OCI-LY3 (cell line): ENCODE results near the gene TMEM120A.

Experiments used
- H2AFZ ChIP-seq: fragments of 200-600, 300-600 bp; shearing (Covaris generic); 2 replicates; pipeline ENCODE4 v1.6.0; 2014; ENCODE audit warnings: antibody characterized with exemption, low read depth, low read length
- H3K27ac ChIP-seq: fragments of 200-600, 300-600 bp; sonication (generic); 2 replicates; pipeline ENCODE4 v1.5.1; 2014; ENCODE audit warnings: mild to moderate bottlenecking, low read length, moderate library complexity, mixed read lengths
- H3K27me3 ChIP-seq: fragments of 200-600, 300-600 bp; sonication (generic); 2 replicates; pipeline ENCODE4 v1.6.1; 2014; ENCODE audit warnings: low read depth, low read length, mixed read lengths
- H3K36me3 ChIP-seq: fragments of 200-600, 300-600 bp; sonication (generic); replicated peaks from 2 replicates; pipeline ENCODE3; 2014; ENCODE audit warnings: low read depth, low read length, mixed read lengths
- H3K4me1 ChIP-seq: fragments of 300-600, 200-600 bp; sonication (generic); 2 replicates; pipeline ENCODE4 v1.6.1; 2014; ENCODE audit warnings: low read length, mixed read lengths
- H3K4me2 ChIP-seq: fragments of 200-600, 300-600 bp; sonication (generic); 2 replicates; pipeline ENCODE4 v1.6.1; 2014; ENCODE audit warnings: low read length, mixed read lengths
- H3K4me3 ChIP-seq: fragments of 300-600, 200-600 bp; sonication (generic); 2 replicates; pipeline ENCODE4 v1.5.1; 2014; ENCODE audit warnings: antibody characterized with exemption, mild to moderate bottlenecking, low read length, moderate library complexity
- H3K79me2 ChIP-seq: fragments of 300-600, 200-600 bp; shearing (Covaris generic); 2 replicates; pipeline ENCODE4 v1.6.1; 2014; ENCODE audit warnings: mild to moderate bottlenecking, low read length, mixed read lengths
- H3K9ac ChIP-seq: fragments of 300-600, 200-600 bp; shearing (Covaris generic); 2 replicates; pipeline ENCODE4 v1.6.0; 2014; ENCODE audit warnings: mild to moderate bottlenecking, low read length, moderate library complexity
- H3K9me3 ChIP-seq: fragments of 200-600, 300-600 bp; shearing (Covaris generic); 2 replicates; pipeline ENCODE4 v1.6.1; 2014; ENCODE audit warnings: low read length, mixed read lengths; ENCODE audit not compliant: insufficient read depth
- H4K20me1 ChIP-seq: fragments of 200-600, 300-600 bp; sonication (generic); 2 replicates; pipeline ENCODE4 v1.6.1; 2016; ENCODE audit warnings: low read length, mixed read lengths; ENCODE audit not compliant: insufficient read depth
- EZH2phosphoT487 ChIP-seq: fragments of 200-600 bp; shearing (Covaris generic); IDR thresholded peaks from 2 replicates; pipeline ENCODE4 v1.6.1; 2018; ENCODE audit warnings: antibody characterized with exemption, mixed run types, low read depth
- TF ChIP-seq, protein P1 (sequence below): fragments of 200-600, 300-600 bp; sonication (generic); IDR thresholded peaks from 2 replicates; pipeline ENCODE4 v1.5.1; 2014; ENCODE audit warnings: antibody characterized with exemption, low read length, low read depth

The TMEM120A gene

DNA sequence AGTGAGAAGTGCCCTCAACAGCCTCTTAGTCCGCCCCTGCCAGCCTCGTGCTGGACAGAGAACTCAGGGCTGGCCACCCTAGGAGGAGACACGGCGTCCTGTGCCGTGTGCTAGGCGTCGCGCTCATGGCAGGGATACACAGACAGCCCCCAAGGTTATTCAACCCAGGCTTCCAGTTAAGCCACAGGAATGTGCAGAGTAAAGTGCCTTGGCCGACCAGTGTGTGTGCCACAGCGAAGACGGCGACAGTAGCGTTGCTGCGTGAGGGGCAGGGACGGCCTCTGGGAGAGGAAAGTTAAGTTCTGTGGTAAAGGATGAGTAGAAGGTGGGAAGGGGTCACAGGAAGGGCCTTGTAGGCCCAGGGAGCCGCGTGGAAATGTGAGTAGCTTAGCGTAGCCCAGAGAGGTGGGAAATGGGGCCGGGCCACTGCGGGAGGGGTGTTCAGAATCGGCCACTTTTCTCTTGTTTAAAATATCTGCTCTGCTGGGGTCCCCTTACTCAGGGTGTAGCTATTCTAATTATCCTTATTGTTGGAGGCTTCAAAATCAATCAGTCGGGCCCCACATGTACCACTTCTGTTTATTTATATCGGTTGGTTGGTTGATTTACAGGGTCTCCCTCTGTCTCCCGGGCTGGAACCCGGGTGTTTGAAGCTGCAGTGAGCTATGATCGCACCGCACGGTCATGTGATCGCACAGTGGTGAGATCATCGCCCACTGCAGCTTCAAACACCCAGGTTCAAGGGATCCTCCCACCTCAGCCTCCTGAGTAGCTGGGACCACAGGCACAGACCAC lies 24.5 kb downstream of the TMEM120A start:
- H3K36me3 ChIP-seq: peaks cover 9% of the 10 kb centered on the region
- no peaks in the 10 kb centered on the region for H3K9me3 ChIP-seq
- H3K79me2 ChIP-seq: no peaks in the 10 kb centered on the region
- H3K27me3 ChIP-seq: no peaks in the 10 kb centered on the region
- H3K9ac ChIP-seq: no peak overlapping the region
- no peak overlapping the region for H2AFZ ChIP-seq
- no peak overlapping the region for H3K4me2 ChIP-seq
- no peaks in the 10 kb centered on the region for H3K4me1 ChIP-seq
- H3K27ac ChIP-seq: no peak overlapping the region
- H3K4me3 ChIP-seq: no peak overlapping the region
- H4K20me1 ChIP-seq: no peaks in the 10 kb centered on the region; the same call in 1 of the 2 replicates
- TF ChIP-seq, protein P1, sequence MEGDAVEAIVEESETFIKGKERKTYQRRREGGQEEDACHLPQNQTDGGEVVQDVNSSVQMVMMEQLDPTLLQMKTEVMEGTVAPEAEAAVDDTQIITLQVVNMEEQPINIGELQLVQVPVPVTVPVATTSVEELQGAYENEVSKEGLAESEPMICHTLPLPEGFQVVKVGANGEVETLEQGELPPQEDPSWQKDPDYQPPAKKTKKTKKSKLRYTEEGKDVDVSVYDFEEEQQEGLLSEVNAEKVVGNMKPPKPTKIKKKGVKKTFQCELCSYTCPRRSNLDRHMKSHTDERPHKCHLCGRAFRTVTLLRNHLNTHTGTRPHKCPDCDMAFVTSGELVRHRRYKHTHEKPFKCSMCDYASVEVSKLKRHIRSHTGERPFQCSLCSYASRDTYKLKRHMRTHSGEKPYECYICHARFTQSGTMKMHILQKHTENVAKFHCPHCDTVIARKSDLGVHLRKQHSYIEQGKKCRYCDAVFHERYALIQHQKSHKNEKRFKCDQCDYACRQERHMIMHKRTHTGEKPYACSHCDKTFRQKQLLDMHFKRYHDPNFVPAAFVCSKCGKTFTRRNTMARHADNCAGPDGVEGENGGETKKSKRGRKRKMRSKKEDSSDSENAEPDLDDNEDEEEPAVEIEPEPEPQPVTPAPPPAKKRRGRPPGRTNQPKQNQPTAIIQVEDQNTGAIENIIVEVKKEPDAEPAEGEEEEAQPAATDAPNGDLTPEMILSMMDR: no peak
- TF ChIP-seq EZH2phosphoT487: no peak

DNA sequence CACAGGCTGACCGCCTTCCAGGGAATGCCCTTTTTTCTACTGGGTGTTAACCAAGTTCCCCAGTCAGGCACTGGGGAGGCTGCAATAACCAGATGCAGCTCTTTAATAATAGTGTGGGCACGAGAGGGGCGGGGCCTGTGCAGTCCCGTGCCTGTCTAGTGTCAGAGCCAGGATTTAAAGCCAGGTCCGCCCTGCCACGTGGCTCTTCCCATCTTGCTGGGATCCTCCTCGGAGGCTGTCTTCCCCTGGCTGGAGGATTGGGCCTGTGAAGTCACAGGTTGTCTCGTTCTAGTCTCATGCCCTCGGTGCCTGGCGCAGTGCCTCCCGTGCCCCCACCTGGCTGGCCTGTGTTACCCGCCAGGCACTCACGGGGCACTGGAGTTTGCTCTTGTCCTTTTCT lies 25.2 kb downstream of the TMEM120A start:
- Histone ChIP-seq H3K9me3 (no peaks in the 10 kb centered on the region), H3K79me2 (no peaks in the 10 kb centered on the region), H3K4me2 (no peak overlapping the region), H3K27ac (no peak overlapping the region), H3K9ac (no peak overlapping the region), H3K36me3 (peaks cover 8% of the 10 kb centered on the region), H4K20me1 (no peaks in the 10 kb centered on the region; the same call in 1 of the 2 replicates), H3K27me3 (no peaks in the 10 kb centered on the region), H3K4me1 (no peaks in the 10 kb centered on the region), H3K4me3 (no peak overlapping the region), H2AFZ (no peak overlapping the region)
- TF ChIP-seq EZH2phosphoT487: no peak
- TF ChIP-seq, protein P1: no peak

DNA sequence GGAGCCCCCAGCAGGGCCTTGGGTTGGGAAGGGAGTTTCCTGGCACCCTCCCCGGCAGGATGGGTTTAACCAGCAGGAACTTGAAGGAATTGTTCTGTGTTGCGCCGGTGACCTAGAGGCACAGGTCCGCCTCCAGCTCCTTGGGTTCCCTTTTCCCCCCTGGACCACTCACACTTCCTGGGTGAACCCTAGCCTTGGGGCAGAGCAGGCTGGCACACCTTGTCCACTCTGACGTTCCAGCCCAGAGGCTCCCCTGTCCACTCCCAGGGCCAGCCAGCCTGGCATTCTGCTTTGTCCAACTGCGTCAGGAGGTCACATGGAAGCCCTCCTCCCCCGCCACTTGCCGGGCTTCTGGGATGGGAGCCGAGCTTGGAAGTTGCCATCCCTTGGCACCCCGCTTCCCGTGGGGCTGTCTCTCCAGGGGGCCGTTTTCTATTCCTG lies 25.8 kb downstream of the TMEM120A start:
- H4K20me1 ChIP-seq: no peaks in the 10 kb centered on the region; the same call in 1 of the 2 replicates
- H2AFZ ChIP-seq: no peak overlapping the region
- H3K4me2 ChIP-seq: no peak overlapping the region
- no peak overlapping the region for H3K4me3 ChIP-seq
- no peak for TF ChIP-seq EZH2phosphoT487
- TF ChIP-seq, protein P1: no peak
- no peaks in the 10 kb centered on the region for H3K27me3 ChIP-seq
- no peaks in the 10 kb centered on the region for H3K79me2 ChIP-seq
- H3K4me1 ChIP-seq: no peaks in the 10 kb centered on the region
- H3K9me3 ChIP-seq: no peaks in the 10 kb centered on the region
- H3K36me3 ChIP-seq: peaks cover 4% of the 10 kb centered on the region
- no peak overlapping the region for H3K9ac ChIP-seq
- H3K27ac ChIP-seq: no peak overlapping the region

DNA sequence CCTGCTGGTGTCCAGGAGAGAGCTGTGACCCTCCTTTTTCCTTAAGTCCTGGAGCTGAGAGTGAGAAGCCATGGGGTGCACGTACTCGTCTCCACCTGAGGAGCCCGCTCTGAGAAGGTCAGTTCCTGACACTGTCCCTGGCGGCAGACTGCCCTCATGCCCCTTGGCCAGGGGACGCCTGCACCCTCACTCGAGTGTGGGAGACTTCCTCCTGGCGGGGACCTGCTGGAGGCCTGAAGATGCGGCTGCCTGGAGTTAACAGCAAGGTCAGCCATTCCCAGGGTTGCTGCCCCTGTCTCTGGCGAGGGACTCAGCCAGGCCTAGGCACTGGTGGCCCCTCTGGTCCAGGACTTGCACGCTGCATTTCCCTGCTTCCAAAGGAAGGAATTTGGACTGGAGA lies 26.4 kb downstream of the TMEM120A start:
- peaks cover 4% of the 10 kb centered on the region for H3K36me3 ChIP-seq
- no peak for TF ChIP-seq EZH2phosphoT487
- TF ChIP-seq, protein P1: no peak
- H3K9ac ChIP-seq: no peak overlapping the region
- no peaks in the 10 kb centered on the region; the same call in 1 of the 2 replicates for H4K20me1 ChIP-seq
- no peak overlapping the region for H3K27ac ChIP-seq
- H3K9me3 ChIP-seq: no peaks in the 10 kb centered on the region
- H3K4me2 ChIP-seq: no peak overlapping the region
- H3K4me1 ChIP-seq: no peaks in the 10 kb centered on the region
- no peaks in the 10 kb centered on the region for H3K79me2 ChIP-seq
- no peak overlapping the region for H3K4me3 ChIP-seq
- H3K27me3 ChIP-seq: no peaks in the 10 kb centered on the region
- no peak overlapping the region for H2AFZ ChIP-seq
